WTC11 (cell line): ENCODE results near the gene TUT4.

Source experiments
- CREB1 ChIP-seq: sonication (generic); formaldehyde crosslinking; IDR thresholded peaks from 2 replicates; pipeline ENCODE4 v1.8.0; 2023; ENCODE audit warnings: mild to moderate bottlenecking, missing genetic modification reagents
- GTF2I ChIP-seq: fragments of 250-450 bp; sonication (Bioruptor Pico); conservative IDR thresholded peaks from 2 replicates; pipeline ENCODE4 v1.4.0; 2021; ENCODE audit warnings: mild to moderate bottlenecking
- IRF2 ChIP-seq: sonication (generic); formaldehyde crosslinking; IDR thresholded peaks from 2 replicates; pipeline ENCODE4 v1.8.0; 2022; ENCODE audit warnings: low read depth, missing genetic modification reagents, borderline replicate concordance
- MYBL2 ChIP-seq: sonication (generic); formaldehyde crosslinking; IDR thresholded peaks from 2 replicates; pipeline ENCODE4 v1.8.1; 2023; ENCODE audit warnings: mild to moderate bottlenecking, moderate library complexity, missing genetic modification reagents
- NR2C2 ChIP-seq: sonication (generic); formaldehyde crosslinking; IDR thresholded peaks from 2 replicates; pipeline ENCODE4 v1.8.0; 2022; ENCODE audit warnings: mild to moderate bottlenecking, missing genetic modification reagents
- ZNF121 ChIP-seq: sonication (generic); formaldehyde crosslinking; IDR thresholded peaks from 2 replicates; pipeline ENCODE4 v1.8.0; 2023; ENCODE audit warnings: missing genetic modification reagents
- ZNF671 ChIP-seq: fragments of 250-450 bp; sonication (Bioruptor Pico); IDR thresholded peaks from 2 replicates; pipeline ENCODE4 v1.8.0; 2021; ENCODE audit warnings: mild to moderate bottlenecking
- TF ChIP-seq, protein P1 (sequence below): fragments of 200-600 bp; IDR thresholded peaks from 2 replicates; pipeline ENCODE4 v1.8.0; 2022; ENCODE audit warnings: antibody characterized with exemption
- TF ChIP-seq, protein P2 (sequence below): sonication (generic); formaldehyde crosslinking; IDR thresholded peaks from 2 replicates; pipeline ENCODE4 v1.8.0; 2022; ENCODE audit warnings: mild to moderate bottlenecking, missing genetic modification reagents
- TF ChIP-seq, protein P3 (sequence below): sonication (generic); formaldehyde crosslinking; IDR thresholded peaks from 2 replicates; pipeline ENCODE4 v1.8.1; 2023; ENCODE audit warnings: mild to moderate bottlenecking, moderate library complexity, missing genetic modification reagents
- TF ChIP-seq, protein P4 (sequence below): sonication (generic); formaldehyde crosslinking; IDR thresholded peaks from 2 replicates; pipeline ENCODE4 v1.8.0; 2022; ENCODE audit warnings: mild to moderate bottlenecking, missing genetic modification reagents

DNA sequence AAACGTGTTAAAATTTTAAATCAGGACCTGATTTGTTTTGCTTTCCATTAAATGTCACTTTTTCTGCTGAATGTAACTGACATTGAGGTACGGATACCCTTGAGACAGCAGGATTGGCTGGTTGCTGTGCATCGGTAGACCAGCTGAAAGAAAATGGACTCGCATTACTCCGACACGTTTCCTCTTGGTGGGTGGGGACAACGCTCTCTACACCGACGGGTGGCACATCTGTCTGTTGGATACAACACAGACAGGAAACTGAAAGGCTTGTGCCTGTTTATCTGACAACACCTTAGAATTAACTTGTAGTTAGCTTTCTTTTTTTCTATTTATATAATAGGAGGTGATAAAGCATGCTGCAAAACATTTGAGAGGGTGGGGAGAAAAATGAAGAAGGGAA, 129.1 kb downstream of the TUT4 start:
- TF ChIP-seq, protein P1, sequence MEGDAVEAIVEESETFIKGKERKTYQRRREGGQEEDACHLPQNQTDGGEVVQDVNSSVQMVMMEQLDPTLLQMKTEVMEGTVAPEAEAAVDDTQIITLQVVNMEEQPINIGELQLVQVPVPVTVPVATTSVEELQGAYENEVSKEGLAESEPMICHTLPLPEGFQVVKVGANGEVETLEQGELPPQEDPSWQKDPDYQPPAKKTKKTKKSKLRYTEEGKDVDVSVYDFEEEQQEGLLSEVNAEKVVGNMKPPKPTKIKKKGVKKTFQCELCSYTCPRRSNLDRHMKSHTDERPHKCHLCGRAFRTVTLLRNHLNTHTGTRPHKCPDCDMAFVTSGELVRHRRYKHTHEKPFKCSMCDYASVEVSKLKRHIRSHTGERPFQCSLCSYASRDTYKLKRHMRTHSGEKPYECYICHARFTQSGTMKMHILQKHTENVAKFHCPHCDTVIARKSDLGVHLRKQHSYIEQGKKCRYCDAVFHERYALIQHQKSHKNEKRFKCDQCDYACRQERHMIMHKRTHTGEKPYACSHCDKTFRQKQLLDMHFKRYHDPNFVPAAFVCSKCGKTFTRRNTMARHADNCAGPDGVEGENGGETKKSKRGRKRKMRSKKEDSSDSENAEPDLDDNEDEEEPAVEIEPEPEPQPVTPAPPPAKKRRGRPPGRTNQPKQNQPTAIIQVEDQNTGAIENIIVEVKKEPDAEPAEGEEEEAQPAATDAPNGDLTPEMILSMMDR, result no peak
- TF ChIP-seq GTF2I (CRISPR knock-in tag), result no peak
- TF ChIP-seq, protein P2, sequence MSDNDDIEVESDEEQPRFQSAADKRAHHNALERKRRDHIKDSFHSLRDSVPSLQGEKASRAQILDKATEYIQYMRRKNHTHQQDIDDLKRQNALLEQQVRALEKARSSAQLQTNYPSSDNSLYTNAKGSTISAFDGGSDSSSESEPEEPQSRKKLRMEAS (CRISPR knock-in tag), result no peak
- TF ChIP-seq ZNF121 (CRISPR knock-in tag), result no peak
- TF ChIP-seq IRF2, result no peak
- TF ChIP-seq NR2C2 (CRISPR knock-in tag), result no peak
- TF ChIP-seq MYBL2, result no peak
- no peak for TF ChIP-seq ZNF671 (CRISPR knock-in tag)
- TF ChIP-seq, protein P3, sequence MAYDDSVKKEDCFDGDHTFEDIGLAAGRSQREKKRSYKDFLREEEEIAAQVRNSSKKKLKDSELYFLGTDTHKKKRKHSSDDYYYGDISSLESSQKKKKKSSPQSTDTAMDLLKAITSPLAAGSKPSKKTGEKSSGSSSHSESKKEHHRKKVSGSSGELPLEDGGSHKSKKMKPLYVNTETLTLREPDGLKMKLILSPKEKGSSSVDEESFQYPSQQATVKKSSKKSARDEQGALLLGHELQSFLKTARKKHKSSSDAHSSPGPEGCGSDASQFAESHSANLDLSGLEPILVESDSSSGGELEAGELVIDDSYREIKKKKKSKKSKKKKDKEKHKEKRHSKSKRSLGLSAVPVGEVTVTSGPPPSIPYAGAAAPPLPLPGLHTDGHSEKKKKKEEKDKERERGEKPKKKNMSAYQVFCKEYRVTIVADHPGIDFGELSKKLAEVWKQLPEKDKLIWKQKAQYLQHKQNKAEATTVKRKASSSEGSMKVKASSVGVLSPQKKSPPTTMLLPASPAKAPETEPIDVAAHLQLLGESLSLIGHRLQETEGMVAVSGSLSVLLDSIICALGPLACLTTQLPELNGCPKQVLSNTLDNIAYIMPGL (CRISPR knock-in tag), result no peak
- no peak for TF ChIP-seq CREB1 (CRISPR knock-in tag)
- TF ChIP-seq, protein P4, sequence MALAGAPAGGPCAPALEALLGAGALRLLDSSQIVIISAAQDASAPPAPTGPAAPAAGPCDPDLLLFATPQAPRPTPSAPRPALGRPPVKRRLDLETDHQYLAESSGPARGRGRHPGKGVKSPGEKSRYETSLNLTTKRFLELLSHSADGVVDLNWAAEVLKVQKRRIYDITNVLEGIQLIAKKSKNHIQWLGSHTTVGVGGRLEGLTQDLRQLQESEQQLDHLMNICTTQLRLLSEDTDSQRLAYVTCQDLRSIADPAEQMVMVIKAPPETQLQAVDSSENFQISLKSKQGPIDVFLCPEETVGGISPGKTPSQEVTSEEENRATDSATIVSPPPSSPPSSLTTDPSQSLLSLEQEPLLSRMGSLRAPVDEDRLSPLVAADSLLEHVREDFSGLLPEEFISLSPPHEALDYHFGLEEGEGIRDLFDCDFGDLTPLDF (CRISPR knock-in tag), result no peak
